Panc1 (cell line): ENCODE results near the gene DNAJC13. TPM values are rescaled to one million over a fixed set of nuclear protein-coding genes. Genes with fewer than 3 reads are reported as not detected.

ENCODE experiments used
- ATAC-seq: fragments of 200-7000 bp; cut with Tn5 transposase; 2 replicates; pipeline ENCODE4 v1.9.1; 2020; ENCODE audit warnings: mild to moderate bottlenecking, moderate library complexity
- BruUV-seq: library from RNA; stranded (reverse); fragments of 400-500 nt; replicated peaks from 2 replicates; lab custom pipeline; 2021; lab: Mats Ljungman, UMichigan
- CTCF ChIA-PET: fragments of 300-600 bp; sonication (Branson Sonifier 250); formaldehyde crosslinking; loops from one replicate; lab custom pipeline; 2022; ENCODE audit warnings: antibody characterized with exemption; lab: Charles Lee
- POLR2A ChIA-PET: fragments of 300-600 bp; sonication (Branson Sonifier 250); formaldehyde crosslinking; loops from one replicate; lab custom pipeline; 2022; ENCODE audit warnings: antibody characterized with exemption; lab: Charles Lee
- DNase-seq: peaks from one replicate; pipeline ENCODE4 v3.0.0-alpha.2; 2010; ENCODE audit warnings: low read depth, low spot score
- H3K27ac ChIP-seq: 2 replicates; pipeline ENCODE4 v1.5.1; 2011; ENCODE audit warnings: mild to moderate bottlenecking, low read length, inconsistent platforms
- H3K27me3 ChIP-seq: fragments of 200-500 bp; sonication (Bioruptor generic); 2 replicates; pipeline ENCODE4 v1.6.0; 2014; ENCODE audit warnings: low read length, inconsistent platforms; ENCODE audit not compliant: control insufficient read depth, insufficient read depth
- H3K36me3 ChIP-seq: fragments of 200-500 bp; sonication (Bioruptor generic); 2 replicates; pipeline ENCODE4 v1.5.1; 2014; ENCODE audit warnings: inconsistent platforms, mild to moderate bottlenecking, low read length, moderate library complexity; ENCODE audit not compliant: control insufficient read depth, insufficient read depth
- H3K4me1 ChIP-seq: 2 replicates; pipeline ENCODE4 v1.5.1; 2011; ENCODE audit warnings: inconsistent platforms, mild to moderate bottlenecking, low read length, moderate library complexity; ENCODE audit not compliant: control insufficient read depth, insufficient read depth
- H3K4me3 ChIP-seq, 2 experiments: 2 replicates each; pipeline ENCODE4 v1.5.1; 2011 to 2012; ENCODE audit warnings: low read depth in 2 of 2, low read length in 2 of 2, mild to moderate bottlenecking in 2 of 2, inconsistent platforms in 1 of 2, moderate library complexity in 1 of 2
- H3K9me3 ChIP-seq: fragments of 200-500 bp; sonication (Bioruptor generic); 2 replicates; pipeline ENCODE4 v1.5.1; 2014; ENCODE audit warnings: low read depth, mild to moderate bottlenecking, inconsistent platforms, low read length, moderate library complexity; ENCODE audit not compliant: control insufficient read depth, insufficient read depth
- CTCF ChIP-seq: fragments of 450-650 bp; IDR thresholded peaks from 2 replicates; pipeline ENCODE4 v1.5.1; 2017; ENCODE audit warnings: mild to moderate bottlenecking
- POLR2AphosphoS5 ChIP-seq: IDR thresholded peaks from 2 replicates; pipeline ENCODE4 v1.6.1; 2012; ENCODE audit warnings: mild to moderate bottlenecking, low read depth, low read length, moderate library complexity
- REST ChIP-seq, 2 experiments: IDR thresholded peaks; 2 replicates each; pipeline ENCODE4 v1.6.1; 2011 to 2012; ENCODE audit warnings: low read depth in 2 of 2, control low read depth in 1 of 2, low read length in 1 of 2, mild to moderate bottlenecking in 1 of 2, moderate library complexity in 1 of 2; ENCODE audit not compliant: insufficient read depth in 1 of 2
- TCF7L2 ChIP-seq: IDR thresholded peaks from 2 replicates; pipeline ENCODE4 v1.6.1; 2011; ENCODE audit warnings: mild to moderate bottlenecking, low read depth, low read length, inconsistent platforms
- in situ Hi-C: cut with HindIII; loops from 2 replicates; pipeline ENCODE4 v1.10.0; 2016; ENCODE audit warnings: low sequenced_read_pairs, low pct_unique_long_range_greater_than_20kb
- intact Hi-C: fragments of 100-400 bp; cut with micrococcal nuclease; formaldehyde crosslinking; loops from one replicate; pipeline ENCODE4 v1.10.0; 2022; ENCODE audit not compliant: unreplicated experiment
- total RNA-seq: library from RNA; stranded (reverse); gene quantifications from one replicate; pipeline ENCODE4 v1.2.1, GENCODE V29; 2021; ENCODE audit not compliant: unreplicated experiment

Gene DNAJC13
- total RNA-seq, 1 experiment from 2014 or later = 54.2 TPM

GRCh38 chr3:132569153-132569552 is 151.9 kb downstream of the DNAJC13 start:
- CTCF ChIA-PET = no interaction called here
- no TSS peak for BruUV-seq

GRCh38 chr3:132569580-132569979 is 152.3 kb downstream of the DNAJC13 start:
- in situ Hi-C loops = no loop called here
- H3K9me3 ChIP-seq = no peaks in the 10 kb centered on the region
- CTCF ChIA-PET = no interaction called here
- POLR2A ChIA-PET = no interaction called here
- no peaks in the 10 kb centered on the region for H3K27me3 ChIP-seq
- intact Hi-C loops = loop anchor here (1.0 kb wide), 1 partner anchor 21 kb away; no protein-coding TSS in a partner anchor
- no peaks in the 10 kb centered on the region for H3K36me3 ChIP-seq
- ATAC-seq (no peak), DNase-seq (no peak)
- no peaks in the 10 kb centered on the region for H3K4me1 ChIP-seq
- TF ChIP-seq POLR2AphosphoS5 (no peak), REST (IDR thresholded peaks at IDR 0.05; ENCODE audit: insufficient read depth in 1 of 2, low read depth in 2 of 2, low read length in 1 of 2) (no peak), TCF7L2 (no peak)
- no TSS peak for BruUV-seq
- no peak overlapping the region for H3K4me3 ChIP-seq
- no peak overlapping the region for H3K27ac ChIP-seq

More at GRCh38 chr3:132569153-132569552, 151.9 kb downstream of the DNAJC13 start:
- Histone ChIP-seq H3K4me1 (no peaks in the 10 kb centered on the region), H3K4me3 (no peak overlapping the region), H3K27me3 (no peaks in the 10 kb centered on the region), H3K36me3 (no peaks in the 10 kb centered on the region), H3K9me3 (no peaks in the 10 kb centered on the region), H3K27ac (no peak overlapping the region)
- POLR2A ChIA-PET = no interaction called here
- ATAC-seq (no peak), DNase-seq (no peak)
- in situ Hi-C loops (no loop called here), intact Hi-C loops (loop anchor here (1.0 kb wide), 1 partner anchor 21 kb away; no protein-coding TSS in a partner anchor)
- TF ChIP-seq CTCF = no peak
- TF ChIP-seq TCF7L2 = no peak
- no peak for TF ChIP-seq REST (IDR thresholded peaks at IDR 0.05; ENCODE audit: insufficient read depth in 1 of 2, low read depth in 2 of 2, low read length in 1 of 2)
- no peak for TF ChIP-seq POLR2AphosphoS5
